Thymus (tissue), 14 donors: Measurements from ENCODE around the gene CCDC152. TPM values are rescaled to one million over a fixed set of nuclear protein-coding genes. Genes with fewer than 3 reads are reported as not detected.
A peak's percentile ranks its signal among the peaks of the same experiment; 100 is the strongest.
"Not testable (repeated sequence)": the region's sequence is repeated elsewhere in the genome, so short reads cannot be mapped to it uniquely, and the experiment has no call there.

Experiments used
- DNase-seq, 9 donors: peaks; one replicate each; pipeline ENCODE4 v3.0.0-alpha.2; 2013; ENCODE audit warnings: low spot score in 9 of 9, low read depth in 6 of 9, missing footprints in 1 of 9
- H3K27ac ChIP-seq, 2 donors: one replicate each; pipeline ENCODE4 v1.5.1; 2013; ENCODE audit warnings: control low read depth in 1 of 2, low read depth in 1 of 2, low read length in 1 of 2, mild to moderate bottlenecking in 1 of 2, moderate library complexity in 1 of 2
- H3K27me3 ChIP-seq, 2 donors: one replicate each; pipeline ENCODE4 v1.5.1; 2013; ENCODE audit warnings: low read length in 1 of 2; ENCODE audit not compliant: control insufficient read depth in 2 of 2, insufficient read depth in 1 of 2
- H3K36me3 ChIP-seq, 2 donors: one replicate each; pipeline ENCODE4 v1.5.1; 2013; ENCODE audit warnings: low read length in 1 of 2, mild to moderate bottlenecking in 1 of 2, moderate library complexity in 1 of 2; ENCODE audit not compliant: control insufficient read depth in 2 of 2, insufficient read depth in 2 of 2
- H3K4me1 ChIP-seq, 2 donors: one replicate each; pipeline ENCODE4 v1.5.1; 2013; ENCODE audit warnings: low read length in 2 of 2; ENCODE audit not compliant: control insufficient read depth in 2 of 2, insufficient read depth in 2 of 2
- H3K4me3 ChIP-seq, 2 donors: one replicate each; pipeline ENCODE4 v1.5.1; 2013; ENCODE audit warnings: low read length in 2 of 2, control low read depth in 1 of 2, mild to moderate bottlenecking in 1 of 2
- H3K9me3 ChIP-seq, 2 donors: one replicate each; pipeline ENCODE4 v1.5.1; 2013; ENCODE audit warnings: low read length in 1 of 2, mild to moderate bottlenecking in 1 of 2; ENCODE audit not compliant: control insufficient read depth in 2 of 2, insufficient read depth in 1 of 2
- WGBS: extraction: QIAGEN DNeasy Blood & Tissue Kit; methylation state at CpG from one replicate; pipeline ENCODE4 v1.1.7; 2013; 5-methylcytosine and 5-hydroxymethylcytosine counted together
- long read RNA-seq, 10 donors: transcript quantifications; one replicate each; lab custom pipeline, GENCODE V29; 2026
- polyA plus RNA-seq: library from polyadenylated mRNA; stranded (reverse); fragments of 200-250 nt; gene quantifications from one replicate; pipeline ENCODE4 v1.2.3, GENCODE V29; 2013
- total RNA-seq: library from RNA; stranded (reverse); fragments of 120-200 nt; gene quantifications from one replicate; pipeline ENCODE4 v1.2.4, GENCODE V29; 2013
- donor health status: healthy.

Gene CCDC152, protein sequence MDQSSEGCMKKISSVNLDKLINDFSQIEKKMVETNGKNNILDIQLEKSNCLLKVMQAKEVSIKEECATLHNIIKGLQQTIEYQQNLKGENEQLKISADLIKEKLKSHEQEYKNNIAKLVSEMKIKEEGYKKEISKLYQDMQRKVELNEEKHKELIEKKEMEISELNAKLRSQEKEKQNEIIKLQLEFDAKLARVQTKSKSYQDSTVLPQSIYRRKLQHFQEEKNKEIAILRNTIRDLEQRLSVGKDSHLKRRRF
- total RNA-seq (5.1 TPM), polyA plus RNA-seq (3.2 TPM)
- long read RNA-seq, donor 1, partial matches to known transcripts: 0 of 1 reads
- long read RNA-seq, donor 1, other reads (novel, unspliced or antisense): 0 of 1 reads
- long read RNA-seq, donor 2: 0 reads
- long read RNA-seq, donor 3, partial matches to known transcripts: 411 of 414 reads
- long read RNA-seq, donor 3, other reads (novel, unspliced or antisense): 0 of 414 reads
- long read RNA-seq, donor 4, partial matches to known transcripts: 35 of 89 reads
- long read RNA-seq, donor 4, other reads (novel, unspliced or antisense): 52 of 89 reads
- long read RNA-seq, donor 5, partial matches to known transcripts: 7 of 9 reads
- long read RNA-seq, donor 5, other reads (novel, unspliced or antisense): 0 of 9 reads
- long read RNA-seq, donor 6, transcript CCDC152-201 (9 exons, 3,431 nt): major isoform, 6 of 6 reads
- long read RNA-seq, donor 6, partial matches to known transcripts: 0 of 6 reads
- long read RNA-seq, donor 6, other reads (novel, unspliced or antisense): 0 of 6 reads
- long read RNA-seq, donor 7, partial matches to known transcripts: 428 of 429 reads
- long read RNA-seq, donor 7, other reads (novel, unspliced or antisense): 0 of 429 reads
- long read RNA-seq, donor 8, partial matches to known transcripts: 0 of 1 reads
- long read RNA-seq, donor 8, other reads (novel, unspliced or antisense): 0 of 1 reads
- long read RNA-seq, donor 9, partial matches to known transcripts: 0 of 3 reads
- long read RNA-seq, donor 9, other reads (novel, unspliced or antisense): 0 of 3 reads
- long read RNA-seq, donor 10, partial matches to known transcripts: 16 of 72 reads
- long read RNA-seq, donor 10, other reads (novel, unspliced or antisense): 52 of 72 reads

DNA sequence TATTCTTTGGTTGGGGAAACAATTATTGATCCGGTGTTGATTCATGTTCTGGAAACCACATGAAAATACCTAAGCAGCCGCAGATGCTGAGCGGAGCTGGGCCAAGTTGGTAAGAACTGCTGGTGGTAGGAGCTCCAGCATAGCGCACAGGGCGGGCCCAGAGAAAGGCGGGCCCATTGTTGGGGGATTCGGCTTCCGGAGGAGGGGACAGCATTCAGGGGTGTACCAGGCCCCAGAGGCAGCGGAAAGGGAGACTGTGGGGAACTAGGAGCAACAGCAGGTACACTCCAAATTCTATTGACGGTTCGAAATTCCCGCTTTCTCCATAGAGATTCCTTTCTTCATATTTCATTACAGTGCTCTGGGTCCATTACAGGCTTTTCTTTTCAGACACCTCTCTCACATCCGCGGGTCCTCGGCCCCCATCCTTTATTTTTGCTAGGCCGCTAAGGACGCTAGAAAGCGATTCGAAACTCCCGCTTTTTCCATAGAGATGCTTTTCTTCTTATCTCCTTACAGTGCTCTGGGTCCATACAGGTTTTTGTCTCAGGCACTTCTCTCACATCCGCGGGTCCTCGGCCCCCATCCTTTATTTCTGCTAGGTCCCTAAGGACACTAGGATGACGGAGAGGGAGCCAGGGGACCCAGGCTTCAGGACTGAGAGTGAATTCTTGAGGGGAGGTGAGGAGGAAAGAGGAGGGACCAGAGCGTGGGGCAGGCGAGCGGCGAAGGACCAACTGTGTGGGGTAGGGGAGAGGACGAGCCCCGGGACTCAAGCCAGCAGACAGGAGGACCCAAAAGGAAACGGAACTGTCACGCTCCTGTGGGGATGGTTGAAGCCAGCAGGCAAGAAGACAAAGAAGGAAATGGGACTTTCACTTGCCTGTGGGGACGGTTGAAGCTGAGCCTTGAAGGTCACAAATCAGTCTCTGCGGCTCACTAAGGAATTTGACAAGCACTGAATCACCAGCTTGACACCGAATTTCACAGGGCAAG, at the start of gene CCDC152:
CCDC152 (plus strand) TSS at position 213 of the 996 bp plus-strand sequence. CDS start 2,304 bp downstream, outside the sequence.
- H3K4me1 ChIP-seq: no peaks in the 10 kb centered on the region
- H3K27me3 ChIP-seq: peaks cover 0 to 2% of the 10 kb centered on the region in 2 donors
- H3K36me3 ChIP-seq: no peaks in the 10 kb centered on the region
- peak; percentile 23 to 77 (median 41) for DNase-seq
- H3K9me3 ChIP-seq: peaks cover 0 to 2% of the 10 kb centered on the region in 2 donors
- 27% methylated on average over 35 of the region's 35 CpGs for WGBS
- H3K27ac ChIP-seq: no peak within 1 kb of the TSS
- peak within 1 kb of the TSS; percentile 52 to 58 for H3K4me3 ChIP-seq

DNA sequence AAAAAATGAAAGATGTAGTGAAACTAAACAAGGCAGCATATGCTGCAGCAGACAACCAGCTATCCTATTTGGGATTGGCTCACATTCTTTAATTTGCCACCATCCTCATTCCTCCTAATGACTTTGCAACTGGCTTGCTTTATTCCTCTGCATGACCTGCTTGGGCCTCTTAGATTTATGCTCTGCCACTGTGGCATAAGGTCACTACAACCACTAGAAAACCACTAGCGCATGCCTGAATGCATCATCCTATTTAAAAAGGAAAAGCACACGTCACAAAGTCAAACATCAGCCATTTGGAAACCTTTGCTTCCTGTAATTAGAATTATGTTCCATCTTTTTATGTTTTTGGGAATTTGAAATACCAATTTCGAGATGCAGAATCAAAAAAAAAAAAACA, 40.8 kb upstream of the CCDC152 start:
- H3K27me3 ChIP-seq: no peaks in the 10 kb centered on the region
- H3K27ac ChIP-seq: no peak overlapping the region
- no peak for DNase-seq

DNA sequence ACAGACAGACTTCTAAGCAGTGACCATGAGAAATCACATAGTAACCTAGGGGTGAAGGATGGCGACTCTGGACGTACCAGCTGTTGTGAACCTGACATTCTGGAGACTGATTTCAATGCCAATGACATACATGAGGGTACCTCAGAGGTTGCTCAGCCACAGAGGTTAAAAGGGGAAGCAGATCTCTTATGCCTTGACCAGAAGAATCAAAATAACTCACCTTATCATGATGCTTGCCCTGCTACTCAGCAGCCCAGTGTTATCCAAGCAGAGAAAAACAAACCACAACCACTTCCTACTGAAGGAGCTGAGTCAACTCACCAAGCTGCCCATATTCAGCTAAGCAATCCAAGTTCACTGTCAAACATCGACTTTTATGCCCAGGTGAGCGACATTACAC, 38.0 kb upstream of the CCDC152 start:
- H3K4me1 ChIP-seq: peaks cover 0 to 5% of the 10 kb centered on the region in 2 donors
- DNase-seq: peak in 1 of 9 donors; percentile 26
- no peak overlapping the region for H3K4me3 ChIP-seq
- no peaks in the 10 kb centered on the region for H3K36me3 ChIP-seq
- H3K9me3 ChIP-seq: no peaks in the 10 kb centered on the region
- H3K27ac ChIP-seq: no peak overlapping the region
- no peaks in the 10 kb centered on the region for H3K27me3 ChIP-seq
- WGBS: 15% methylated on average over 4 of the region's 4 CpGs

More for the DNA sequence above, 40.8 kb upstream of the CCDC152 start:
- no peaks in the 10 kb centered on the region for H3K36me3 ChIP-seq
- 73% methylated on average over 3 of the region's 3 CpGs for WGBS
- H3K4me3 ChIP-seq: no peak overlapping the region
- H3K9me3 ChIP-seq: no peaks in the 10 kb centered on the region
- H3K4me1 ChIP-seq: peaks cover 0 to 5% of the 10 kb centered on the region in 2 donors

DNA sequence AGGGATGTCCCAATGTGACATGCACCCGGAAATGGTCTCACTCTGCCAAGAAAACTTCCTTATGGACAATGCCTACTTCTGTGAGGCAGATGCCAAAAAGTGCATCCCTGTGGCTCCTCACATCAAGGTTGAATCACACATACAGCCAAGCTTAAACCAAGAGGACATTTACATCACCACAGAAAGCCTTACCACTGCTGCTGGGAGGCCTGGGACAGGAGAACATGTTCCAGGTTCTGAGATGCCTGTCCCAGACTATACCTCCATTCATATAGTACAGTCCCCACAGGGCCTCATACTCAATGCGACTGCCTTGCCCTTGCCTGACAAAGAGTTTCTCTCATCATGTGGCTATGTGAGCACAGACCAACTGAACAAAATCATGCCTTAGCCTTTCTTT, 37.6 kb upstream of the CCDC152 start:
- Histone ChIP-seq H3K9me3 (no peaks in the 10 kb centered on the region), H3K4me3 (no peak overlapping the region), H3K27me3 (no peaks in the 10 kb centered on the region), H3K36me3 (no peaks in the 10 kb centered on the region), H3K27ac (no peak overlapping the region), H3K4me1 (peaks cover 0 to 5% of the 10 kb centered on the region in 2 donors)
- 59% methylated on average over 2 of the region's 2 CpGs for WGBS
- DNase-seq: no peak

DNA sequence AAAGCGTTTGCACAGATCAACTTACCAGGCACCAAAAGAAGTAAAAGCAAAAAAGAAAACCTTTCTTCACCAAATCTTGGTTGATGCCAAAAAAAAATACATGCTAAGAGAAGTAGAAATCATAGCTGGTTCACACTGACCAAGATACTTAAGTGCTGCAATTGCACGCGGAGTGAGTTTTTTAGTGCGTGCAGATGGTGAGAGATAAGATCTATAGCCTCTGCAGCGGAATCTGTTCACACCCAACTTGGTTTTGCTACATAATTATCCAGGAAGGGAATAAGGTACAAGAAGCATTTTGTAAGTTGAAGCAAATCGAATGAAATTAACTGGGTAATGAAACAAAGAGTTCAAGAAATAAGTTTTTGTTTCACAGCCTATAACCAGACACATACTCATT, 36.4 kb upstream of the CCDC152 start:
- Histone ChIP-seq H3K36me3 (no peaks in the 10 kb centered on the region), H3K4me3 (no peak overlapping the region), H3K4me1 (peaks cover 0 to 5% of the 10 kb centered on the region in 2 donors), H3K27me3 (no peaks in the 10 kb centered on the region), H3K9me3 (no peaks in the 10 kb centered on the region), H3K27ac (no peak overlapping the region)
- peak in 4 of 9 donors; percentile 1 to 43 (median 10) for DNase-seq
- 11% methylated on average over 6 of the region's 6 CpGs for WGBS

DNA sequence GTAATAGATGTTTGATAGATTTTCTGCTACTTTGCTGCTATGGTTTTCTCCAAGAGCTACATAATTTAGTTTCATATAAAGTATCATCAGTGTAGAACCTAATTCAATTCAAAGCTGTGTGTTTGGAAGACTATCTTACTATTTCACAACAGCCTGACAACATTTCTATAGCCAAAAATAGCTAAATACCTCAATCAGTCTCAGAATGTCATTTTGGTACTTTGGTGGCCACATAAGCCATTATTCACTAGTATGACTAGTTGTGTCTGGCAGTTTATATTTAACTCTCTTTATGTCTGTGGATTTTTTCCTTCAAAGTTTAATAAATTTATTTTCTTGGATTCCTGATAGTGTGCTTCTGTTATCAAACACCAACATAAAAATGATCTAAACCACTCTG, 35.1 kb upstream of the CCDC152 start:
- no peak for DNase-seq
- no peak overlapping the region for H3K27ac ChIP-seq
- no peaks in the 10 kb centered on the region for H3K9me3 ChIP-seq
- H3K4me1 ChIP-seq: peaks cover 0 to 5% of the 10 kb centered on the region in 2 donors
- H3K27me3 ChIP-seq: no peaks in the 10 kb centered on the region
- H3K36me3 ChIP-seq: no peaks in the 10 kb centered on the region
- H3K4me3 ChIP-seq: no peak overlapping the region

DNA sequence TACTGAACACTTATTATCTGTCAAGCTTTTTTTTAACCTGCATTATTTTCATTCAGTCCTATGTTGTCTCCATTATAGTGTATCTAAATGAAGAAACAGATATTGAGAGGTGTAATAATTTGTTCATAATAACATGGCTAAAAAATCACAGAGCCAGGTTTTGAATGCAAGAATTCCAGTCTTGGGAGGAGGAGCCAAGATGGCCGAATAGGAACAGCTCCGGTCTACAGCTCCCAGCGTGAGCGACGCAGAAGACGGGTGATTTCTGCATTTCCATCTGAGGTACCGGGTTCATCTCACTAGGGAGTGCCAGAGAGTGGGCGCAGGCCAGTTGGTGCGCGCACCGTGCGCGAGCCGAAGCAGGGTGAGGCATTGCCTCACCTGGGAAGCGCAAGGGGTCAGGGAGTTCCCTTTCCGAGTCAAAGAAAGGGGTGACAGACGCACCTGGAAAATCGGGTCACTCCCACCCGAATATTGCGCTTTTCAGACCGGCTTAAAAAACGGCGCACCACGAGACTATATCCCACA, 22.0 kb upstream of the CCDC152 start:
- not testable (repeated sequence) for DNase-seq, H3K36me3 ChIP-seq, H3K27me3 ChIP-seq, H3K27ac ChIP-seq, H3K4me1 ChIP-seq, H3K4me3 ChIP-seq, H3K9me3 ChIP-seq
- 99% methylated on average over 15 of the region's 24 CpGs for WGBS

DNA sequence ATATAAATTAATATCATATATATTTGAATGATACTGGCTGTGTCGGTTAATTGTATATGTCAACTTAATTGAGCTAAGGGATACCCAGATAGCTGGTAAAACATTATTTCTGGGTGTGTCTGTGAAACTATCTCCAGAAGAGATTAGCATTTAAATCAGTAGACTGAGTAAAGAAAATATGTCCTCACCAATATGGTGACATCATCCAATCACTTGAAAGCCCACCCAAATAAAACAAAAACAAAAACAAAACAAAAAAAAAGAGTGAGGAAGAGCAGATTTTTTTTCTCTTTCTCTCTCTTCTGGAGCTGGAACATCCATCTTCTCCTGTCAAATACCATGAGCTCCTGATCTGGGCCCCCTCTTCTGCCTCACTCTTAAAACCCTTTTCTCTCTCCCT, 15.7 kb upstream of the CCDC152 start:
- no peak for DNase-seq

More for the DNA sequence above, 15.7 kb upstream of the CCDC152 start:
- H3K4me1 ChIP-seq: no peaks in the 10 kb centered on the region
- no peak overlapping the region for H3K27ac ChIP-seq
- no peaks in the 10 kb centered on the region for H3K27me3 ChIP-seq
- H3K36me3 ChIP-seq: no peaks in the 10 kb centered on the region
- no peak overlapping the region for H3K4me3 ChIP-seq
- no peaks in the 10 kb centered on the region for H3K9me3 ChIP-seq
- WGBS: 99% methylated on average over 1 of the region's 1 CpG
